Neural cell (in vitro differentiated cells): ENCODE data around the gene SLC12A7. TPM values are rescaled to one million over a fixed set of nuclear protein-coding genes. Genes with fewer than 3 reads are reported as not detected.

Source experiments
- H2AFZ ChIP-seq: fragments of 200-600, 300-800 bp; sonication (generic), shearing (Covaris generic); 2 replicates; pipeline ENCODE4 v1.6.0; 2014; ENCODE audit warnings: low read depth, mild to moderate bottlenecking, antibody characterized with exemption, low read length, moderate library complexity
- H3F3A ChIP-seq: fragments of 200-600 bp; shearing (Covaris generic); 2 replicates; pipeline ENCODE4 v1.6.1; 2016; ENCODE audit warnings: mild to moderate bottlenecking, moderate library complexity, mixed read lengths, antibody characterized with exemption, low read length; ENCODE audit not compliant: insufficient read depth, poor library complexity, severe bottlenecking
- H3K27ac ChIP-seq: fragments of 200-600, 300-800 bp; sonication (generic), shearing (Covaris generic); 2 replicates; pipeline ENCODE4 v1.5.1; 2014; ENCODE audit warnings: mild to moderate bottlenecking, low read length, moderate library complexity
- H3K27me3 ChIP-seq: fragments of 300-800, 200-600 bp; sonication (generic), shearing (Covaris generic); 2 replicates; pipeline ENCODE4 v1.6.0; 2014; ENCODE audit warnings: mild to moderate bottlenecking, low read depth, low read length, moderate library complexity; ENCODE audit not compliant: insufficient read depth
- H3K36me3 ChIP-seq: fragments of 300-800, 200-600 bp; sonication (generic), shearing (Covaris generic); 2 replicates; pipeline ENCODE4 v1.5.1; 2014; ENCODE audit warnings: mild to moderate bottlenecking, antibody characterized with exemption, low read length, moderate library complexity; ENCODE audit not compliant: insufficient read depth
- H3K4me2 ChIP-seq: fragments of 300-800, 200-600 bp; sonication (generic), shearing (Covaris generic); 2 replicates; pipeline ENCODE4 v1.6.0; 2014; ENCODE audit warnings: mild to moderate bottlenecking, low read length
- H3K4me3 ChIP-seq: fragments of 300-800, 200-600 bp; sonication (generic), shearing (Covaris generic); 2 replicates; pipeline ENCODE4 v1.5.1; 2014; ENCODE audit warnings: mild to moderate bottlenecking, low read length, moderate library complexity
- H3K79me2 ChIP-seq: fragments of 200-600 bp; shearing (Covaris generic); replicated peaks from 2 replicates; pipeline ENCODE4 v1.6.0; 2014; ENCODE audit warnings: mild to moderate bottlenecking, low read length, moderate library complexity; ENCODE audit not compliant: insufficient read depth
- H3K9ac ChIP-seq: fragments of 300-800, 200-600 bp; sonication (generic), shearing (Covaris generic); 2 replicates; pipeline ENCODE4 v1.6.1; 2016; ENCODE audit warnings: mild to moderate bottlenecking, low read length, mixed read lengths
- H3K9me2 ChIP-seq: fragments of 200-600 bp; shearing (Covaris generic); 2 replicates; pipeline ENCODE4 v1.6.1; 2016; ENCODE audit warnings: mild to moderate bottlenecking, low read length, mixed read lengths; ENCODE audit not compliant: insufficient read depth
- H3K9me3 ChIP-seq: fragments of 200-600, 300-800 bp; sonication (generic), shearing (Covaris generic); 2 replicates; pipeline ENCODE4 v1.6.1; 2016; ENCODE audit warnings: mild to moderate bottlenecking, mixed run types, low read length, moderate library complexity, mixed read lengths
- H4K20me1 ChIP-seq: fragments of 200-600 bp; shearing (Covaris generic); 2 replicates; pipeline ENCODE4 v1.6.1; 2016; ENCODE audit warnings: mild to moderate bottlenecking, mixed run types; ENCODE audit not compliant: insufficient read depth
- CTCF ChIP-seq: fragments of 450-650 bp; IDR thresholded peaks from 2 replicates; pipeline ENCODE4 v1.5.1; 2014; ENCODE audit warnings: antibody characterized with exemption, mild to moderate bottlenecking, moderate library complexity; ENCODE audit not compliant: poor library complexity, severe bottlenecking
- EP300 ChIP-seq: fragments of 450-650 bp; conservative IDR thresholded peaks from 2 replicates; pipeline ENCODE4 v1.6.1; 2014; ENCODE audit warnings: antibody characterized with exemption, mild to moderate bottlenecking, moderate library complexity; ENCODE audit not compliant: poor library complexity, severe bottlenecking
- EZH2 ChIP-seq: fragments of 200-600, 300-800 bp; shearing (Covaris generic), sonication (generic); IDR thresholded peaks from 2 replicates; pipeline ENCODE4 v1.6.1; 2014; ENCODE audit warnings: antibody characterized with exemption, low read length, borderline replicate concordance, mild to moderate bottlenecking; ENCODE audit not compliant: insufficient read depth, poor library complexity, severe bottlenecking
- MXI1 ChIP-seq: fragments of 450-650 bp; conservative IDR thresholded peaks from 2 replicates; pipeline ENCODE4 v1.6.1; 2014; ENCODE audit warnings: antibody characterized with exemption, mild to moderate bottlenecking; ENCODE audit not compliant: poor library complexity, severe bottlenecking
- POLR2AphosphoS5 ChIP-seq: IDR thresholded peaks from 2 replicates; pipeline ENCODE4 v1.6.1; 2012
- RAD21 ChIP-seq: fragments of 450-650 bp; conservative IDR thresholded peaks from 2 replicates; pipeline ENCODE4 v1.6.1; 2014; ENCODE audit warnings: antibody characterized with exemption, mild to moderate bottlenecking, moderate library complexity
- REST ChIP-seq: IDR thresholded peaks from 2 replicates; pipeline ENCODE4 v1.6.1; 2012; ENCODE audit warnings: borderline replicate concordance
- SMC3 ChIP-seq: fragments of 450-650 bp; conservative IDR thresholded peaks from 2 replicates; pipeline ENCODE4 v1.6.1; 2014; ENCODE audit warnings: antibody characterized with exemption, mild to moderate bottlenecking, moderate library complexity; ENCODE audit not compliant: poor library complexity
- TAF1 ChIP-seq: IDR thresholded peaks from 2 replicates; pipeline ENCODE4 v1.6.1; 2012; ENCODE audit warnings: low read depth
- polyA plus RNA-seq: library from polyadenylated mRNA; depleted of rRNA; stranded (reverse); fragments of >200 nt; gene quantifications from 2 replicates; pipeline ENCODE4 v1.2.3, GENCODE V29; 2014

The SLC12A7 gene
- polyA plus RNA-seq, 1 donor from 2014 or later = 4.5 TPM

- Histone ChIP-seq H3K79me2 (no peaks in the 10 kb centered on the region), H4K20me1 (no peaks in the 10 kb centered on the region), H3K36me3 (no peaks in the 10 kb centered on the region)
Observed at GRCh38 chr5:1034421-1034905, 77.4 kb downstream of the SLC12A7 start.

More at GRCh38 chr5:1034421-1034905, 77.4 kb downstream of the SLC12A7 start:
- no peak overlapping the region for H3K9ac ChIP-seq
- no peaks in the 10 kb centered on the region for H3K9me3 ChIP-seq
- H3K4me2 ChIP-seq = no peak overlapping the region
- H3K4me3 ChIP-seq = no peak overlapping the region
- H3F3A ChIP-seq = no peaks in the 10 kb centered on the region
- no peaks in the 10 kb centered on the region for H3K9me2 ChIP-seq
- H2AFZ ChIP-seq = no peak overlapping the region
- H3K27ac ChIP-seq = no peak overlapping the region
- no peaks in the 10 kb centered on the region for H3K27me3 ChIP-seq
- TF ChIP-seq TAF1 (no peak), MXI1 (no peak), RAD21 (no peak), EP300 (no peak), CTCF (no peak), SMC3 (no peak), EZH2 (no peak), POLR2AphosphoS5 (no peak), REST (no peak)
